ENCODE measurements around the gene PTPRT. TPM values are rescaled to one million over a fixed set of nuclear protein-coding genes. Genes with fewer than 3 reads are reported as not detected.

Gene PTPRT
- total and polyA plus RNA-seq, 12 donors, result 0.05 to 0.34 (median 0.16) TPM; not detected in 1

DNA sequence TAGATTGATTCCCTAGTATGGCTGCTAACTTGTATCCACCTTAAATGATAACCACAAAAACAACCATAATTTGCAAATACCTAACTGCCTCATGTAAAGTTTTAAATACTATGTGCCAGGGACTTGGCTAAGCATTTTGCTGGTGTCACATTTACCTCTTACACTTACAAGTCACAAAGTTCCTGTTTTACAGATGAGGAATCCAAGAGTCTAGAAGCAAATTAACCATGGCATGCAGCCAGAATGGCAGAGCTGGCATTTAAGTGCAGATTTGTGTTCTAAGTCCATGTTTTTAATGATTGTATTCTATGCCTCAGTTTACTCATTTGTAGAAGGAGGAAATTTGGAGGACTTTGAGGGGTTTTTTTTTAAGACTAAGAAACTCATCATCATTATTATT lies 696.7 kb downstream of the PTPRT start:
- Histone ChIP-seq H3K4me3 (no peak overlapping the region), H3K36me3 (replicated peaks in 1 of 2) (no peaks in the 10 kb centered on the region), H3K27ac (no peak overlapping the region), H3K27me3 (no peaks in the 10 kb centered on the region), H3K9me3 (replicated peaks in 1 of 3) (no peaks in the 10 kb centered on the region), H3K4me1 (replicated peaks in 1 of 2) (no peaks in the 10 kb centered on the region)
- DNase-seq, result peak in 1 of 7 donors; percentile 21
- TF ChIP-seq POLR2A (IDR thresholded peaks at IDR 0.05) (no peak), CTCF (IDR thresholded peaks at IDR 0.05) (no peak)
- intact Hi-C loops (cut with DNase I), result no loop called here

- WGBS, 4 donors, result 50 to 75% (median 65%) methylated on average over 2 of the region's 2 CpGs
- Histone ChIP-seq H3K27ac (no peak overlapping the region), H3K27me3 (no peaks in the 10 kb centered on the region), H3K9me3 (replicated peaks in 1 of 3) (no peaks in the 10 kb centered on the region), H3K4me3 (no peak overlapping the region), H3K36me3 (replicated peaks in 1 of 2) (no peaks in the 10 kb centered on the region), H3K4me1 (replicated peaks in 1 of 2) (no peaks in the 10 kb centered on the region)
- no peak for DNase-seq
- intact Hi-C loops (cut with DNase I), result no loop called here
- TF ChIP-seq POLR2A (IDR thresholded peaks at IDR 0.05), result no peak
- TF ChIP-seq CTCF (IDR thresholded peaks at IDR 0.05), result no peak
Observed at GRCh38 chr20:42492290-42492689, 697.4 kb downstream of the PTPRT start.

- 52 to 80% (median 68%) methylated on average over 2 of the region's 2 CpGs for WGBS, 4 donors
- H3K4me3 ChIP-seq, result no peak overlapping the region
- H3K27me3 ChIP-seq, result no peaks in the 10 kb centered on the region
- TF ChIP-seq POLR2A (IDR thresholded peaks at IDR 0.05), result no peak
- no peak for TF ChIP-seq CTCF (IDR thresholded peaks at IDR 0.05)
- intact Hi-C loops (cut with DNase I), result no loop called here
- H3K27ac ChIP-seq, result no peak overlapping the region
- H3K36me3 ChIP-seq (replicated peaks in 1 of 2), result no peaks in the 10 kb centered on the region
- no peaks in the 10 kb centered on the region for H3K9me3 ChIP-seq (replicated peaks in 1 of 3)
- H3K4me1 ChIP-seq (replicated peaks in 1 of 2), result no peaks in the 10 kb centered on the region
- no peak for DNase-seq
Observed at GRCh38 chr20:42485556-42485955, 704.1 kb downstream of the PTPRT start.

GRCh38 chr20:42484790-42485375 lies 704.8 kb downstream of the PTPRT start:
- intact Hi-C loops (cut with DNase I), result no loop called here
- 62 to 68% (median 63%) methylated on average over 5 of the region's 5 CpGs for WGBS, 4 donors
- H3K4me3 ChIP-seq, result no peak overlapping the region
- DNase-seq, result no peak
- no peaks in the 10 kb centered on the region for H3K4me1 ChIP-seq (replicated peaks in 1 of 2)
- H3K27me3 ChIP-seq, result no peaks in the 10 kb centered on the region
- no peaks in the 10 kb centered on the region for H3K9me3 ChIP-seq (replicated peaks in 1 of 3)
- peak overlapping the region in 1 of 5 donors; percentile 60 for H3K27ac ChIP-seq
- no peaks in the 10 kb centered on the region for H3K36me3 ChIP-seq (replicated peaks in 1 of 2)
- TF ChIP-seq POLR2A (IDR thresholded peaks at IDR 0.05), result no peak
- no peak for TF ChIP-seq CTCF (IDR thresholded peaks at IDR 0.05)
